Small intestine (tissue), 7 donors: ENCODE data around the gene ACTBL2. TPM values are rescaled to one million over a fixed set of nuclear protein-coding genes. Genes with fewer than 3 reads are reported as not detected.

Source experiments
- DNase-seq, 2 donors: peaks; one replicate each; pipeline versions ENCODE4 v3.0.0 to v3.0.0-alpha.2; 2013
- FAIRE-seq: peaks from 2 replicates; lab custom pipeline; 2012; peaks lifted over from hg19 to GRCh38; lab: Jason Lieb, UNC
- H3K27ac ChIP-seq, 3 donors: one replicate each; pipeline ENCODE4 v1.5.1; 2013; ENCODE audit warnings: low read length in 2 of 3, mild to moderate bottlenecking in 2 of 3, control low read depth in 1 of 3, inconsistent platforms in 1 of 3, low read depth in 1 of 3, moderate library complexity in 1 of 3
- H3K27me3 ChIP-seq, 3 donors: one replicate each; pipeline ENCODE4 v1.6.1; 2013; ENCODE audit warnings: low read length in 3 of 3, inconsistent platforms in 1 of 3; ENCODE audit not compliant: control insufficient read depth in 3 of 3, insufficient read depth in 3 of 3
- H3K36me3 ChIP-seq, 3 donors: one replicate each; pipeline ENCODE4 v1.6.1; 2013; ENCODE audit warnings: low read length in 3 of 3, inconsistent platforms in 1 of 3, low read depth in 1 of 3, mild to moderate bottlenecking in 1 of 3, moderate library complexity in 1 of 3; ENCODE audit not compliant: control insufficient read depth in 3 of 3, insufficient read depth in 2 of 3
- H3K4me1 ChIP-seq, 3 donors: one replicate each; pipeline ENCODE4 v1.6.1; 2013; ENCODE audit warnings: low read length in 2 of 3, inconsistent platforms in 1 of 3, low read depth in 1 of 3, mild to moderate bottlenecking in 1 of 3, moderate library complexity in 1 of 3; ENCODE audit not compliant: control insufficient read depth in 3 of 3, insufficient read depth in 2 of 3
- H3K4me3 ChIP-seq, 3 donors: one replicate each; pipeline ENCODE4 v1.5.1; 2013; ENCODE audit warnings: low read length in 3 of 3, control low read depth in 1 of 3, inconsistent platforms in 1 of 3, low read depth in 1 of 3, mild to moderate bottlenecking in 1 of 3, moderate library complexity in 1 of 3
- H3K9me3 ChIP-seq, 2 donors: one replicate each; pipeline ENCODE4 v1.6.1; 2013; ENCODE audit warnings: low read depth in 1 of 2, low read length in 1 of 2; ENCODE audit not compliant: control insufficient read depth in 2 of 2, insufficient read depth in 1 of 2
- WGBS, 3 donors: extraction: QIAGEN DNeasy Blood & Tissue Kit; methylation state at CpG; one replicate each; pipeline ENCODE4 v1.1.7; 2013; 5-methylcytosine and 5-hydroxymethylcytosine counted together
- polyA plus RNA-seq, 4 donors: library from polyadenylated mRNA; stranded (reverse) in 3 of 4; unstranded in 1 of 4; fragments of 200-250 nt in 3 of 4; fragments of 120-200 nt in 1 of 4; gene quantifications; one replicate each; pipeline versions ENCODE4 v1.2.1 to v1.2.3, GENCODE V29; 2013
- donor health status: healthy with polysubstance abuse.
- donor health status: control.
- donor health status: control.
- donor health status: Bipolar disorder and iron deficiency.
- donor health status: healthy.

ACTBL2 gene
- polyA plus RNA-seq, 4 donors = not detected

DNA sequence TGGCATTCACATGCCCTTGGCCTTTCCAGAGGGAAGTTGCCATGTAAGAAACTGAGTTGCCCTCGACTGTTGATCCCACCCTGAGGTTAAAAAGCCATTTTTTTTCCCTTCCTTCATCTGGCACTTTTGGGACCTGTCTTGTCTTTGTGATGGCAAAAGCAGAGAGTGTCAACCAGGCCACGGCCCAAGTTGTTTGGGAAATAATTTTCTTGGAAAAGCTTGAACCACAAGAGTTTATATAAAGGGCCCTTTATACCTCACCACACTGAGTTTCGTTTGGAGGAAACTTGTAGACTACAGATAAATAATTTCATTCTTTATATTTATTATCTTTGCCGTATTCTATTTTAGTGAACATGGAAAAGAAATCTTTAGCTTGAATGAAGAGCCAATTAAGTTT is 34.3 kb downstream of the ACTBL2 start:
- Histone ChIP-seq H3K27ac (peak overlapping the region in 1 of 3 donors; percentile 52), H3K9me3 (no peaks in the 10 kb centered on the region), H3K4me3 (no peak overlapping the region), H3K36me3 (no peaks in the 10 kb centered on the region), H3K4me1 (peaks cover 0 to 6% (median 0%) of the 10 kb centered on the region in 3 donors), H3K27me3 (peaks cover 0 to 2% (median 0%) of the 10 kb centered on the region in 3 donors)
- 66 to 69% (median 68%) methylated on average over 4 of the region's 4 CpGs for WGBS, 3 donors
- DNase-seq (no peak), FAIRE-seq (no peak)

DNA sequence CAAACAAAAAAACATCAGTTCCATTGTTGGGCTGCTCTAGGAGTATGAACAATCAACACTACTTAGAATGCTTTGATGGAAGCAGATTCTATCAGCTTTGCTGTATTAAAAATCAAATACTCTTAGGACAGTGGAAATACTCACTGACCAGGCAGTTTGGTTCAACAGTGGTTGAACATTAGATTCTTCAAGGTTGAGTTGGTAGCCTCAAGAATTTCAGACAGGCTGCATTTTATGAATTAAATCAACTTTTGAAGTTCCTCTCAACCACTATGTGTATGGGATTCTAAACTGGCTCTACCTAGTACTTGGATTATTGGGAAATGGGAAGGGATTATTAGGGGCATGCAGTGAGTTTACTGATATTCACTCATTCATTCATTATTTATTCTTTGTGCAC is 35.0 kb downstream of the ACTBL2 start:
- H3K27ac ChIP-seq = no peak overlapping the region
- H3K36me3 ChIP-seq = no peaks in the 10 kb centered on the region
- H3K4me3 ChIP-seq = no peak overlapping the region
- H3K27me3 ChIP-seq = peaks cover 0 to 2% (median 0%) of the 10 kb centered on the region in 3 donors
- FAIRE-seq (no peak), DNase-seq (no peak)
- no peaks in the 10 kb centered on the region for H3K9me3 ChIP-seq
- peaks cover 0 to 6% (median under 1%) of the 10 kb centered on the region in 3 donors for H3K4me1 ChIP-seq

DNA sequence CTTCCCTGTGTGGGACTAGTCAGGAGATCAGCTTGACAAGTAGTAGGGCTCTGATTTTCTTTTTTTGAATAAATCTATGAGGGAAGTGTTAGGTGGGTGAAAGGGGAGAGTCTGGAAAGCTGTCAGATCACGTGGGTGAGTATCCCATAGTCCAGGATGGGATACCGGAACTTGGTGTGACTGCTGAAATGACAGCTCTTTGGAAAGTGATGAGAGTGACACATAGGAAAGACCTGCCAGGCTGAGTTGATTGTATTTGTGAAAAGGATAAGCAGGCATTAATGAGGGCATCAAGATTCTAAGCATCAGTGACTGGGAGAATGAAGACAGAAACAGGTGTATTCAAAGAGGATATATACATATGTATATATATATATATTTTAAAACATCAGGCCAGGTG is 35.6 kb downstream of the ACTBL2 start:
- no peaks in the 10 kb centered on the region for H3K9me3 ChIP-seq
- no peak for DNase-seq
- no peak overlapping the region for H3K4me3 ChIP-seq
- WGBS, 3 donors = 81 to 86% (median 82%) methylated on average over 2 of the region's 2 CpGs
- no peak overlapping the region for H3K27ac ChIP-seq
- peaks cover 0 to 2% (median 0%) of the 10 kb centered on the region in 3 donors for H3K27me3 ChIP-seq
- peaks cover 0 to 8% (median 5%) of the 10 kb centered on the region in 3 donors for H3K4me1 ChIP-seq
- H3K36me3 ChIP-seq = no peaks in the 10 kb centered on the region
- FAIRE-seq = no peak

DNA sequence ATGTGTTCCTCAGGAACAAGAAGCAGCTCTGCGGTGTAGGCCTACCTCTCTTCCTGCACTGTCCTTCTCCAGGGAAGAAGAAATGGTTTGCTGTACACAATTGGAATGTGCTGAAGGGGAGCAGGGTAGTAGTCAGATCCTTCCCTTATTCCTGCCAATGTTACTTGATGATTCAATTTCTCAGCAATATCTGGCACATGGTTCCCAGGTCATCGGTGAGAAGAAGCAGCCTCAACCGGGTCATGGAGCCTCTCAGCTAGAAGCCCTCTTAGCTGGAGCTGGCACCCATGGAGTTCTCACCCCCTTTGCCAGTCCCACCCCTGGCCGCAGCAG is 36.9 kb downstream of the ACTBL2 start:
- 92 to 96% (median 94%) methylated on average over 4 of the region's 4 CpGs for WGBS, 3 donors
- no peaks in the 10 kb centered on the region for H3K9me3 ChIP-seq
- H3K27me3 ChIP-seq = peaks cover 0 to 2% (median 0%) of the 10 kb centered on the region in 3 donors
- H3K4me3 ChIP-seq = no peak overlapping the region
- no peak for DNase-seq
- no peak for FAIRE-seq
- H3K36me3 ChIP-seq = no peaks in the 10 kb centered on the region
- H3K27ac ChIP-seq = no peak overlapping the region
- peaks cover 0 to 15% (median 7%) of the 10 kb centered on the region in 3 donors for H3K4me1 ChIP-seq

DNA sequence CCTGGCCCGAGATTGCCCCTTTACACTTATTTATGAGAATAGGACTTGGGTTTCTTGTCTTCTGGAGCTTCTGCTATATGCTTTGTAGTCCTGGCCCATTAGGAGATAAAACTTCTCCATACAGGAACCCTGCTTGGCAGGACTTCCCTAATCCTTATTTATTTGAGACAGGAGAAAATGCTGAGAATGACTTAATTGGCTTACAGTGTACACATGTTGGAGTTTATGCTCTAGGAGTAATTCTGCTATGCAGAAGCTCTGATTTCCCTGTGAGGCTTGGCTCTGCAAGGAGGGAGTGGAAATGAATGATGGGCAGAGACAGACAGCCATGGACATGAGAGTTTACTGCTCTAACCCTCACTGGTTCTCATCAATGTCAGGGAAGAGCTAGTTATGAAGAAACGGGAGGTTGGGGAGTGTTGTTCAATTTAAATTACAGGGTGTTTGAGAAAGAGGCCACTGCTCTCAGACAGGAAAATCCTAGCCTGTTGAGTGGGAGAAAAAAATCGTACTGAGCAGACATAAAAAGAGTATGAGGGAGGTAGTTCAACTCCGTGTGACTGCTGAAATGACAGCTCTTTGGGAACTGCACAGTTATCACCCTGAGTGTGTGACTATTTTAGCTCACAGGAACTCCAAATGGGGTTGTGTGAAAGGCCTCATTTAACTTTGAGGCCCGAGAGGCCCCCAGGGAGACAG is 37.5 kb downstream of the ACTBL2 start:
- FAIRE-seq (no peak), DNase-seq (no peak)
- no peaks in the 10 kb centered on the region for H3K36me3 ChIP-seq

DNA sequence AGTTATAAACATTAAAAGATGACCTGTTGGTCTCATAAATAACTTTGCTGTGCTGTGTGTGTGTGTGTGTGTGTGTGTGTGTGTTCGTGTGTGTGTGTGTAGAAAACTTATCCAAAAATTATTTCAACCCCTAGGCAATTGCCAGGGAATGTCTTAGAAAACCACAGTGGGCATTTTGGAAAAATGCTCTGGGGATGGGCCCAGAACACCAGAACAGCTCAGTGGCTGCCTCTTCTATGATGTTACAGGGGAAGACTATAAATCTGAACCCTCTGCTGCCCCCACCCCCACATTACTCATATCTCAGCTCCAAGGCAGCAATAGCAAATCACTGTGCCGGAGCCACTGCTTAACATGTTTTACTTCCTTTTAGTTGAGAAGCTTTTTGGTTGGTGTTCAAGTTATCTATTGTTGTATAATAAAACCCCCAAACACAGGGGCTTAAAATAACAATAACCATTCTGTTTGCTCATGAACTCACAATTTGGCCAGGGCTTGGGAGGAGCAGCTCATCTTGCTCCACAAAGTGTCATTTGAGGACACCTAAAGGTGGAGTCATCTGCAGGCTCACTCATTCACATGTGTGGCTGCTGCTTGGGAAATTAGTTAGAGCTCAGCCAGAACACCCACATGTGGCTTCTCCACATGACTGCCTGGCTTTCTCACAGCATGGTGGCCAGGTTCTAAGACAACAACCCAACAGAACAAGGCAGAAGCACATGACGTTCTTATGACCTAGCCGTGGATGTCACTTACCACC is 40.4 kb downstream of the ACTBL2 start:
- peaks cover 0 to 15% (median 6%) of the 10 kb centered on the region in 3 donors for H3K4me1 ChIP-seq
- FAIRE-seq = no peak
- peaks cover 0 to 2% (median 0%) of the 10 kb centered on the region in 3 donors for H3K27me3 ChIP-seq
- no peaks in the 10 kb centered on the region for H3K9me3 ChIP-seq
- no peak overlapping the region for H3K4me3 ChIP-seq
- peak overlapping the region in 1 of 3 donors; percentile 32 for H3K27ac ChIP-seq
- no peaks in the 10 kb centered on the region for H3K36me3 ChIP-seq
- no peak for DNase-seq
- WGBS, 3 donors = 67 to 79% (median 74%) methylated on average over 4 of the region's 4 CpGs

More for the DNA sequence above, 37.5 kb downstream of the ACTBL2 start:
- Histone ChIP-seq H3K9me3 (no peaks in the 10 kb centered on the region), H3K27ac (no peak overlapping the region), H3K27me3 (peaks cover 0 to 2% (median 0%) of the 10 kb centered on the region in 3 donors), H3K4me3 (no peak overlapping the region), H3K4me1 (peaks cover 0 to 15% (median 6%) of the 10 kb centered on the region in 3 donors)
- WGBS, 3 donors = 66 to 82% (median 67%) methylated on average over 5 of the region's 5 CpGs

DNA sequence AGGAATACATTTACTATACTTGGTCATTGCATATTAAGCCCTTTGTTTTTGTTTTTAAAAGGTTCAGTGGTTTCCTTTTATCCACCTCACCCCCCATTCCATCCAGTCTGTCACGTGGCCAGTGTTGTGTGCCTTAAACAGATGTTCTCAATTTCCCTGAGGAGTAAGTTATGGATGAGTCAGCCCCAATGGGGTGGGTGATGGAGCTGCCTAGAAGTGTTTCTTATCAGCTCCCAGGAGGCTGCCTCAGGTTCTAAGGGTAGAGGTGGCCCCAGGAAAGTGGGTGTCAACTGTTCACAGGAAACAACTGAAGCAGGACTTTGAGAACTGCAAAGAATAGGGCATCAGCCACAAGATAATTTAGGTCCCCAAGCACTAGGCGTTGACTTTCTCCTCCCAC is 41.1 kb downstream of the ACTBL2 start:
- Histone ChIP-seq H3K27ac (peak overlapping the region in 1 of 3 donors; percentile 32), H3K4me3 (no peak overlapping the region), H3K4me1 (peaks cover 0 to 15% (median 6%) of the 10 kb centered on the region in 3 donors), H3K27me3 (peaks cover 0 to 2% (median 0%) of the 10 kb centered on the region in 3 donors), H3K36me3 (no peaks in the 10 kb centered on the region), H3K9me3 (no peaks in the 10 kb centered on the region)
- FAIRE-seq = no peak
- WGBS, 3 donors = 9 to 37% (median 24%) methylated on average over 2 of the region's 2 CpGs
- peak; percentile 3 to 76 for DNase-seq

DNA sequence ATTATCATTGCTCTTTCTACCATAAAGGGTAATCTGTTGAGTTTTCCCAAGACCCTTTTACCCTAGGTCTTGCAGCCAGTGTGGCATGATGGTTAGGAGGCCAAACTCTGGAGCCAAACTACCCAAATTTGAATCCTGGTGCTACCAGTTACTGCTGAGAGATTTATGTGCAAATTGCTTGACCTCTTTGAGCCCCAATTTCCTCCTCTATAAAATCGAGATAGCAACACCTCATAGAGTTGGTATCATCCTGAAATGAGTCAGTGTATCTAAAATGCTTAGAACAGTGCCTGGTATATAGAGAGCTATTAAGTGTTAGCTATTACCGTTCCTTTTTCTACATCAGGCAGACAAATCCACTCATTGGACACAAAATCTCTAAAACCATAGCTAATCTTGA is 43.0 kb downstream of the ACTBL2 start:
- H3K4me1 ChIP-seq = peaks cover 0 to 29% (median 6%) of the 10 kb centered on the region in 3 donors
- H3K9me3 ChIP-seq = no peaks in the 10 kb centered on the region
- 56 to 78% (median 63%) methylated on average over 2 of the region's 2 CpGs for WGBS, 3 donors
- no peak for DNase-seq
- H3K27ac ChIP-seq = no peak overlapping the region
- no peaks in the 10 kb centered on the region for H3K27me3 ChIP-seq
- H3K4me3 ChIP-seq = no peak overlapping the region
- no peaks in the 10 kb centered on the region for H3K36me3 ChIP-seq
- FAIRE-seq = no peak
